Islet of Langerhans (tissue), 1 donor: ENCODE measurements around the gene NHS.

ENCODE experiments used
- FAIRE-seq: peaks from one replicate; lab custom pipeline; 2011; peaks lifted over from hg19 to GRCh38; lab: Jason Lieb, UNC

Gene NHS

GRCh38 chrX:17448188-17448587 lies 73.2 kb downstream of the NHS start:
- no peak for FAIRE-seq

- no peak for FAIRE-seq
Observed at GRCh38 chrX:17449866-17450265, 74.9 kb downstream of the NHS start.

- FAIRE-seq = no peak
Observed at GRCh38 chrX:17453788-17454187, 78.8 kb downstream of the NHS start.

GRCh38 chrX:17456526-17456925 lies 81.5 kb downstream of the NHS start:
- no peak for FAIRE-seq

- no peak for FAIRE-seq
Observed at GRCh38 chrX:17459008-17459611, 84.1 kb downstream of the NHS start.

GRCh38 chrX:17459661-17460060 lies 84.7 kb downstream of the NHS start:
- FAIRE-seq = no peak

- FAIRE-seq = no peak
Observed at GRCh38 chrX:17462881-17463280, 87.9 kb downstream of the NHS start.

GRCh38 chrX:17464194-17464593 lies 89.2 kb downstream of the NHS start:
- no peak for FAIRE-seq

- no peak for FAIRE-seq
Observed at GRCh38 chrX:17465201-17465600, 90.2 kb downstream of the NHS start.

GRCh38 chrX:17465802-17466201 lies 90.8 kb downstream of the NHS start:
- no peak for FAIRE-seq

GRCh38 chrX:17470136-17470535 lies 95.1 kb downstream of the NHS start:
- FAIRE-seq = no peak

- FAIRE-seq = no peak
Observed at GRCh38 chrX:17471121-17471520, 96.1 kb downstream of the NHS start.

- FAIRE-seq = no peak
Observed at GRCh38 chrX:17471861-17472260, 96.9 kb downstream of the NHS start.

GRCh38 chrX:17472424-17472823 lies 97.4 kb downstream of the NHS start:
- no peak for FAIRE-seq

GRCh38 chrX:17473021-17473420 lies 98.0 kb downstream of the NHS start:
- FAIRE-seq = no peak

- FAIRE-seq = no peak
Observed at GRCh38 chrX:17474892-17475291, 99.9 kb downstream of the NHS start.

GRCh38 chrX:17475449-17476217 lies 100.6 kb downstream of the NHS start:
- no peak for FAIRE-seq

GRCh38 chrX:17476411-17476810 lies 101.4 kb downstream of the NHS start:
- no peak for FAIRE-seq

- no peak for FAIRE-seq
Observed at GRCh38 chrX:17481086-17481485, 106.1 kb downstream of the NHS start.

GRCh38 chrX:17484592-17484991 lies 109.6 kb downstream of the NHS start:
- FAIRE-seq = no peak

GRCh38 chrX:17485391-17485790 lies 110.4 kb downstream of the NHS start:
- no peak for FAIRE-seq

- FAIRE-seq = no peak
Observed at GRCh38 chrX:17488036-17488435, 113.0 kb downstream of the NHS start.

- no peak for FAIRE-seq
Observed at GRCh38 chrX:17494216-17494615, 119.2 kb downstream of the NHS start.

GRCh38 chrX:17495052-17495451 lies 120.1 kb downstream of the NHS start:
- no peak for FAIRE-seq
